ENCODE measurements around the gene NCKAP5.

The NCKAP5 gene

DNA sequence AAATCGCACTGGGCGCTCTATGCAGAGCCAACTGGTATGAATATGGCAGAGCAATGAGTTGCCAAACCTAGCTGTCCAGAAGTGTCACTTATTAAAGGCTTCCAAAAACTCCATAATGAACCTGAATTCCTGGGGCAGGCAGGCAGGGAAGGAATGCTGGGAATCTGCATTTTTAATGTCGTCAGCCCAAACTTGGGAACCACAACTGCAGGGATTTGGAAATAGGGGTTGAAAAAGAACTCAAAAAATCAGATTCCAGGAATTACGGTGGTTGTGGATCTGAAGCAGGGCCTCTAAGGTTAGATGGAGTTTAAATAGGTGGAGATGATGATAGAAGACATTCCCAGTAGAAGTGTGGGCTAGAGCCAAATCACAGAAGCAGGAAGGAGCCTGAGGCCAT, 15.0 kb downstream of the NCKAP5 start:
- Histone ChIP-seq H3K79me2 (ENCODE audit: control insufficient read depth, insufficient read depth, low read length, unreplicated experiment) (no peaks in the 10 kb centered on the region), H3K27me3 (ENCODE audit: insufficient read depth, low read length) (no peaks in the 10 kb centered on the region), H2AFZ (ENCODE audit: low read length, unreplicated experiment) (no peak overlapping the region), H3K4me1 (ENCODE audit: control insufficient read depth, insufficient read depth, low read length, unreplicated experiment) (no peaks in the 10 kb centered on the region), H3K36me3 (ENCODE audit: insufficient read depth, low read length) (no peaks in the 10 kb centered on the region), H3K27ac (ENCODE audit: low read depth, low read length) (no peak overlapping the region), H3K4me3 (ENCODE audit: low read depth, low read length) (no peak overlapping the region)

DNA sequence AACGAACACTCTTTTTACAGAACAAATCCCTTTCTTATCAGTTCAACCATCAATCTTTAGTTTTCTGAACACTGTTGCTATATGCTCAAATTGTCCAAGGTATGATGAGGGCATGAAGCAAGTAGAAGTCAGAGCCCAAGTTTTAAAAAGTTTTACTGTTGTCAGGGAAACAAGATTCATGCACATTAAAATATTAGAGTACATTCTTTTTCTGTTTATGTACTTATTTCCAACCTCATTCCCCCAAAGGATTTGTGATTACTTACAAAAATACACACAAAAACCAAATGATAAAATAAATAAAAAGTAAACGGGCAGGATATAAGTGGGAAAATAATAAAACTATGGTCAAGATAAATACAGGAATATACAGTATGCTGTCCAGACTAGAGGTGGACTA, 15.4 kb downstream of the NCKAP5 start:
- no peaks in the 10 kb centered on the region for H3K27me3 ChIP-seq (ENCODE audit: insufficient read depth, low read length)
- no peaks in the 10 kb centered on the region for H3K79me2 ChIP-seq (ENCODE audit: control insufficient read depth, insufficient read depth, low read length, unreplicated experiment)
- no peak overlapping the region for H2AFZ ChIP-seq (ENCODE audit: low read length, unreplicated experiment)
- H3K4me3 ChIP-seq (ENCODE audit: low read depth, low read length): no peak overlapping the region
- no peak overlapping the region for H3K27ac ChIP-seq (ENCODE audit: low read depth, low read length)
- no peaks in the 10 kb centered on the region for H3K36me3 ChIP-seq (ENCODE audit: insufficient read depth, low read length)
- no peaks in the 10 kb centered on the region for H3K4me1 ChIP-seq (ENCODE audit: control insufficient read depth, insufficient read depth, low read length, unreplicated experiment)

- Histone ChIP-seq H3K27ac (ENCODE audit: low read depth, low read length) (no peak overlapping the region), H3K4me3 (ENCODE audit: low read depth, low read length) (no peak overlapping the region), H3K79me2 (ENCODE audit: control insufficient read depth, insufficient read depth, low read length, unreplicated experiment) (no peaks in the 10 kb centered on the region), H3K36me3 (ENCODE audit: insufficient read depth, low read length) (no peaks in the 10 kb centered on the region), H2AFZ (ENCODE audit: low read length, unreplicated experiment) (no peak overlapping the region), H3K4me1 (ENCODE audit: control insufficient read depth, insufficient read depth, low read length, unreplicated experiment) (no peaks in the 10 kb centered on the region), H3K27me3 (ENCODE audit: insufficient read depth, low read length) (no peaks in the 10 kb centered on the region)
Observed at GRCh38 chr2:133541797-133542196, 26.5 kb downstream of the NCKAP5 start.

DNA sequence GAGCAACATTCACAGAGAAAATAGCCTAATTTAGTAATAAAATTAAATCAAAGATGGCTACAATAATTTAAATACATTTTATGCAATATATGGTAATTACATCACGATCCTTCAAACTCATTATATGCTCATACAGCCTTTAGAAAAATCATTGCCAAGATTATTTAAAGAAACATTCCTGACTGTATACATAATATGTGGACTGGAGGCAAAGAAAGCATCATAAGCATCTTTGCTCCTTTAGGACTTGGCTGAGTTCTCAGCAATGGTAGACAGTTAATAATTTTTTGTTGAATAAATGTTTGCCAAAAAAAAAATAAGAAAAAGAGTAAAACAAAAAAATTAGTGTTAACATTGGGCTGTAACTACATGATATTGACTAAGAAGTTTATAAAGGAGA, 26.9 kb downstream of the NCKAP5 start:
- H3K36me3 ChIP-seq (ENCODE audit: insufficient read depth, low read length): no peaks in the 10 kb centered on the region

DNA sequence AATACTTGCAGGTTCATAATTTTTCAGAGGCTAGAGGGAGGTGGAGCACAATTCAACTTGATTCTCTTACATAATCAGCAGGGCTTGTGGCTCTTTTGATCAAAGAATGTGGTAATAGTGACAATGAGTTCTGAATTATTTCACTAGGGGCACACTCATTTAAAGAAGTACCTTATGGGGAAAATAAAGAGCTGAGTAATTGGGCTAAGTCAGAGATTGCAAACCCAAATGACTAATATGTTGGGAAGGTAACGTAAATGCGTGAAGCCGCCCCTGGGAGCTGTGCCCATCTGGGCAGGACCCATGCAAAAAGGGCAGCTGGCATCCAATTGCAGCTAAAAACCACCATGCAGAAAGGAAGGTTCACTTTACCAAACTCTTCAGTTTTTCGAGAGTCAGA, 35.3 kb downstream of the NCKAP5 start:
- no peaks in the 10 kb centered on the region for H3K79me2 ChIP-seq (ENCODE audit: control insufficient read depth, insufficient read depth, low read length, unreplicated experiment)
- no peaks in the 10 kb centered on the region for H3K36me3 ChIP-seq (ENCODE audit: insufficient read depth, low read length)
- H2AFZ ChIP-seq (ENCODE audit: low read length, unreplicated experiment): no peak overlapping the region
- peaks cover 8% of the 10 kb centered on the region for H3K4me1 ChIP-seq (ENCODE audit: control insufficient read depth, insufficient read depth, low read length, unreplicated experiment)
- no peaks in the 10 kb centered on the region for H3K27me3 ChIP-seq (ENCODE audit: insufficient read depth, low read length)
- no peak overlapping the region for H3K27ac ChIP-seq (ENCODE audit: low read depth, low read length)
- no peak overlapping the region for H3K4me3 ChIP-seq (ENCODE audit: low read depth, low read length)

More for the DNA sequence above, 26.9 kb downstream of the NCKAP5 start:
- no peaks in the 10 kb centered on the region for H3K27me3 ChIP-seq (ENCODE audit: insufficient read depth, low read length)
- H3K79me2 ChIP-seq (ENCODE audit: control insufficient read depth, insufficient read depth, low read length, unreplicated experiment): no peaks in the 10 kb centered on the region
- H3K27ac ChIP-seq (ENCODE audit: low read depth, low read length): no peak overlapping the region
- H2AFZ ChIP-seq (ENCODE audit: low read length, unreplicated experiment): no peak overlapping the region
- H3K4me3 ChIP-seq (ENCODE audit: low read depth, low read length): no peak overlapping the region
- H3K4me1 ChIP-seq (ENCODE audit: control insufficient read depth, insufficient read depth, low read length, unreplicated experiment): no peaks in the 10 kb centered on the region

- Histone ChIP-seq H3K27me3 (ENCODE audit: insufficient read depth, low read length) (no peaks in the 10 kb centered on the region), H3K36me3 (ENCODE audit: insufficient read depth, low read length) (no peaks in the 10 kb centered on the region), H3K4me1 (ENCODE audit: control insufficient read depth, insufficient read depth, low read length, unreplicated experiment) (peaks cover 8% of the 10 kb centered on the region), H2AFZ (ENCODE audit: low read length, unreplicated experiment) (no peak overlapping the region), H3K79me2 (ENCODE audit: control insufficient read depth, insufficient read depth, low read length, unreplicated experiment) (no peaks in the 10 kb centered on the region), H3K4me3 (ENCODE audit: low read depth, low read length) (no peak overlapping the region), H3K27ac (ENCODE audit: low read depth, low read length) (no peak overlapping the region)
Observed at GRCh38 chr2:133531382-133531781, 36.9 kb downstream of the NCKAP5 start.

- no peak overlapping the region for H3K27ac ChIP-seq (ENCODE audit: low read depth, low read length)
- peaks cover 8% of the 10 kb centered on the region for H3K4me1 ChIP-seq (ENCODE audit: control insufficient read depth, insufficient read depth, low read length, unreplicated experiment)
- no peaks in the 10 kb centered on the region for H3K27me3 ChIP-seq (ENCODE audit: insufficient read depth, low read length)
- no peaks in the 10 kb centered on the region for H3K79me2 ChIP-seq (ENCODE audit: control insufficient read depth, insufficient read depth, low read length, unreplicated experiment)
- H2AFZ ChIP-seq (ENCODE audit: low read length, unreplicated experiment): no peak overlapping the region
- no peaks in the 10 kb centered on the region for H3K36me3 ChIP-seq (ENCODE audit: insufficient read depth, low read length)
- no peak overlapping the region for H3K4me3 ChIP-seq (ENCODE audit: low read depth, low read length)
Observed at GRCh38 chr2:133530645-133531044, 37.6 kb downstream of the NCKAP5 start.

DNA sequence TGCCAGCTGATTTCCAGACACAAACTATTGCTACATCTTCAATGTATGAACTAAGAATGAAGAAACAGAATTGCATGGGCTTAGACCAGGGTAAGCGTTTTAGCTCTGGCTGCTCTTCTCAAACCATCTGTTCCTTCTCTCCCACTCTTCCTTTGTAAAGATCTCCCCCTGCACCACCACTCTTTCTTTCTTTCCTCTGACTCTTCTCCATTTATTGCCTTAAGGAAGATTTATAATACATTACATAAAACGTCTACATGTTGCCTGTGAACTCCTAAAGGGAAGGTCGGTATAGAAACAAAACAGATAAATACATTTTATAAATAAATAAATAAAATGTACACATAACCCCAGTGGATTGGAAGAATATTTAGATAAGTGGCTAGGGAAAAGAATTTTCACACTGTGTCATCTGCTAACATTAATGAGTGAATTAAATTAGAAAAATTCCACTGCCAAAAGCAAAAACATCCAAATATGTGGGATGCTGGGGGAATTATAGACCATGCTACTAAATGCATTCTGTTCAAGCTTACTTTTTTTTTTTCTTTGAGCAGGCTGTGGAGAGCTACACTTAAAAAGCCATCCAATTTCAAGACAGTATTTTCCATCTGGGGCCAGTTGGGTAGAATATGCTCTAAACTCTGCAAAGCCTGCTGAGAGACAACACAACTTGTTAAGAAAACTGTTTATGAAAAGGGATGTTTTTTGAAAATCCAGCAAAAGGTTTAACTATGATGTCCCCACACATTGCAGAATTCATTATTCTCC, 41.5 kb downstream of the NCKAP5 start:
- Histone ChIP-seq H2AFZ (ENCODE audit: low read length, unreplicated experiment) (no peak overlapping the region), H3K36me3 (ENCODE audit: insufficient read depth, low read length) (no peaks in the 10 kb centered on the region), H3K27ac (ENCODE audit: low read depth, low read length) (no peak overlapping the region), H3K4me3 (ENCODE audit: low read depth, low read length) (no peak overlapping the region), H3K4me1 (ENCODE audit: control insufficient read depth, insufficient read depth, low read length, unreplicated experiment) (no peaks in the 10 kb centered on the region), H3K27me3 (ENCODE audit: insufficient read depth, low read length) (no peaks in the 10 kb centered on the region), H3K79me2 (ENCODE audit: control insufficient read depth, insufficient read depth, low read length, unreplicated experiment) (no peaks in the 10 kb centered on the region)

- Histone ChIP-seq H3K4me1 (ENCODE audit: control insufficient read depth, insufficient read depth, low read length, unreplicated experiment) (no peaks in the 10 kb centered on the region), H2AFZ (ENCODE audit: low read length, unreplicated experiment) (no peak overlapping the region), H3K27ac (ENCODE audit: low read depth, low read length) (no peak overlapping the region), H3K27me3 (ENCODE audit: insufficient read depth, low read length) (no peaks in the 10 kb centered on the region), H3K36me3 (ENCODE audit: insufficient read depth, low read length) (no peaks in the 10 kb centered on the region), H3K79me2 (ENCODE audit: control insufficient read depth, insufficient read depth, low read length, unreplicated experiment) (no peaks in the 10 kb centered on the region), H3K4me3 (ENCODE audit: low read depth, low read length) (no peak overlapping the region)
Observed at GRCh38 chr2:133525613-133526529, 42.4 kb downstream of the NCKAP5 start.

- Histone ChIP-seq H3K4me3 (ENCODE audit: low read depth, low read length) (no peak overlapping the region), H2AFZ (ENCODE audit: low read length, unreplicated experiment) (no peak overlapping the region), H3K79me2 (ENCODE audit: control insufficient read depth, insufficient read depth, low read length, unreplicated experiment) (no peaks in the 10 kb centered on the region), H3K27me3 (ENCODE audit: insufficient read depth, low read length) (no peaks in the 10 kb centered on the region), H3K27ac (ENCODE audit: low read depth, low read length) (no peak overlapping the region), H3K36me3 (ENCODE audit: insufficient read depth, low read length) (no peaks in the 10 kb centered on the region), H3K4me1 (ENCODE audit: control insufficient read depth, insufficient read depth, low read length, unreplicated experiment) (no peaks in the 10 kb centered on the region)
Observed at GRCh38 chr2:133525090-133525489, 43.2 kb downstream of the NCKAP5 start.

- H3K36me3 ChIP-seq (ENCODE audit: insufficient read depth, low read length): no peaks in the 10 kb centered on the region
- no peaks in the 10 kb centered on the region for H3K27me3 ChIP-seq (ENCODE audit: insufficient read depth, low read length)
- H3K4me1 ChIP-seq (ENCODE audit: control insufficient read depth, insufficient read depth, low read length, unreplicated experiment): no peaks in the 10 kb centered on the region
- no peaks in the 10 kb centered on the region for H3K79me2 ChIP-seq (ENCODE audit: control insufficient read depth, insufficient read depth, low read length, unreplicated experiment)
- no peak overlapping the region for H2AFZ ChIP-seq (ENCODE audit: low read length, unreplicated experiment)
- H3K27ac ChIP-seq (ENCODE audit: low read depth, low read length): no peak overlapping the region
- no peak overlapping the region for H3K4me3 ChIP-seq (ENCODE audit: low read depth, low read length)
Observed at GRCh38 chr2:133523406-133523805, 44.9 kb downstream of the NCKAP5 start.

Data from ACC112 (cell line).